ENCODE results near the gene RB1. TPM values are rescaled to one million over a fixed set of nuclear protein-coding genes. Genes with fewer than 3 reads are reported as not detected.

RB1 gene
- total and polyA plus RNA-seq, 5 donors from 2014 or later = 18.8 to 24.6 (median 23.0) TPM

DNA sequence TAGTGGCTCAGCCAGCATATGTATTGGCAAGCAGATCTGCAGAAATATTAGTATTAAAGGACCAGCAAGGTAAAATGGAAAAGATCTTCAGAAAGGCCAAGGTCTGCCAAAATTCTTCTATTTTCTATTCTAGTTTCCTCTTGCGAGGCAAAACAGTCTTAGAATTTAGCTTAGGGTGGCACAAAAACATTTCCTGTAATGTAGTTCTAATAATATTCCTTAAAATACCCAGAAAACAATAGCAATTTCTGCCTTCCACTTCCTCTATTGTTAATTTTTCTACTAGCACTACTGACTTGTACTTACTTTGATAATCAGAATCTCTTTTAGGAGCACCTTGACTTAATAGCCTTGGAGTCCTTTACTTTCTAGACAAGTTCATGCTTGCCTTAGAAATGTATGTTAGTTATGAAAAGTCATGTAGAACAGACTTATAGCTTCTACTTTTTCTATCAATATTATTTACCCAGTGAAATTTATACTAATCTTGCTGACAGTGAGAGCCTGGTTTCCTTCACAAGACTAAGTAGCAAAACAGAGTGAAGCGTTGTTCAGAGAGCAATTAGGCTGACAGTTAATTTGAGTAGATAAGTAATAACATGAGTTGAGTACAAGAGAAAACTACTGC lies 133.2 kb downstream of the RB1 start:
- Histone ChIP-seq H3K36me3 (ENCODE audit: control insufficient read depth, insufficient read depth, low read length) (no peaks in the 10 kb centered on the region), H3K27me3 (ENCODE audit: control insufficient read depth, insufficient read depth, low read length) (no peaks in the 10 kb centered on the region), H3K27ac (ENCODE audit: insufficient read depth, low read length, poor library complexity, severe bottlenecking) (peak overlapping the region; percentile 58), H3K4me3 (ENCODE audit: low read depth, low read length) (peak overlapping the region; percentile 70), H3K4me1 (ENCODE audit: control insufficient read depth, insufficient read depth, low read length, poor library complexity, severe bottlenecking) (peaks cover 33% of the 10 kb centered on the region), H3K9me3 (ENCODE audit: control insufficient read depth in 2 of 2, low read length in 2 of 2) (no peaks in the 10 kb centered on the region)
- Mint-ChIP-seq H3K27ac (peak overlapping the region; percentile 48 to 79 (median 72)), H3K4me3 (peak overlapping the region; percentile 40 to 68 (median 60)), H3K27me3 (no peaks in the 10 kb centered on the region), H3K36me3 (peaks cover 6% of the 10 kb centered on the region), H3K9me3 (peaks cover 0 to 4% (median 0%) of the 10 kb centered on the region in 7 donors), H3K4me1 (peaks cover 44 to 59% (median 53%) of the 10 kb centered on the region in 4 donors)
- peak in 1 of 3 donors; percentile 81 for DNase-seq
- ATAC-seq (ENCODE audit: low read depth in 2 of 2) = peak; percentile 52 to 62

- Histone ChIP-seq H3K4me3 (ENCODE audit: low read depth, low read length) (peak overlapping the region; percentile 70), H3K4me1 (ENCODE audit: control insufficient read depth, insufficient read depth, low read length, poor library complexity, severe bottlenecking) (peaks cover 32% of the 10 kb centered on the region), H3K27me3 (ENCODE audit: control insufficient read depth, insufficient read depth, low read length) (no peaks in the 10 kb centered on the region), H3K36me3 (ENCODE audit: control insufficient read depth, insufficient read depth, low read length) (no peaks in the 10 kb centered on the region), H3K27ac (ENCODE audit: insufficient read depth, low read length, poor library complexity, severe bottlenecking) (peak overlapping the region; percentile 58), H3K9me3 (ENCODE audit: control insufficient read depth in 2 of 2, low read length in 2 of 2) (no peaks in the 10 kb centered on the region)
- H3K27ac Mint-ChIP-seq = peak overlapping the region in 2 of 3 donors; percentile 48 to 86
- peaks cover 0 to 4% (median 0%) of the 10 kb centered on the region in 7 donors for H3K9me3 Mint-ChIP-seq
- peak in 1 of 3 donors; percentile 36 for DNase-seq
- ATAC-seq (ENCODE audit: low read depth in 2 of 2) = no peak
- no peaks in the 10 kb centered on the region for H3K27me3 Mint-ChIP-seq
- peaks cover 41 to 53% (median 47%) of the 10 kb centered on the region in 4 donors for H3K4me1 Mint-ChIP-seq
- peak overlapping the region in 1 of 4 donors; percentile 43 for H3K4me3 Mint-ChIP-seq
- peaks cover 6% of the 10 kb centered on the region for H3K36me3 Mint-ChIP-seq
These were observed 133.8 kb downstream of the RB1 start for GRCh38 chr13:48437371-48437770.

DNA sequence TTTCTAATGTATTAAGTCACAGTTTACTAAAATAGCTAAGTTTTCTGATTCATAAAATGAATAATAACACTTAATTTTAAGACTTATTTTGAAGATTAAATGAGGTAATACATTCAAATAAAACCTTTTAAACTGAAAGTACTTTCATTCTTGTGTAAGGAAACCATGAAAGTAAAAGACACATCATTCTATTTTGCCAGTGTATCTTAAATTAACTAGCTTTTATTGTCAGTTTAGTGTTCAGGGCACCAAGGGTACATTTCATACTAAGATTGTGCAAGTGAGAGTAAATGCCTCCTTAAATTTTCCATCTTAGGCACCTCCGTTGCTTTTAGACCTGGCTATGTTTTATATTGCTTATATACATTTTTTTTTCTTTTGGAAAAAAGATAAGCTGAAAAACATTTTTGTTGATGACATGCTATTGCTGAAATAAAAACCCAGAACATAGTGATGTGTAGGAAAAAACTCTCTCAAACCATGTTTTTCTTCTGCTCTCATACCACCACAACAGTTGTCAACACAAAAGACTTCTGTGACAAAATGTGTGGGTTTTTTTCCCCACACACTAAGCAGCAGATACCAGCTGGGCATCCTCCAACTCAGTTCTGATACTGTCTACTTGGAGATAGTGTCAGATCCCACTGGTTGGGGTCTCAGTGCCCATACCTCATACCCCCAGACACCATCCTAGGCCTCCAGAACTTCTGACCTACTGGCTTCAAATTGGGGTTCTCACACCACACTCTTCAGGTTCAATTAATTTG lies 140.1 kb downstream of the RB1 start:
- peak overlapping the region in 2 of 3 donors; percentile 17 to 60 for H3K27ac Mint-ChIP-seq
- H3K27me3 Mint-ChIP-seq = no peaks in the 10 kb centered on the region
- Histone ChIP-seq H3K27me3 (ENCODE audit: control insufficient read depth, insufficient read depth, low read length) (no peaks in the 10 kb centered on the region), H3K9me3 (ENCODE audit: control insufficient read depth in 2 of 2, low read length in 2 of 2) (no peaks in the 10 kb centered on the region), H3K27ac (ENCODE audit: insufficient read depth, low read length, poor library complexity, severe bottlenecking) (peak overlapping the region; percentile 60), H3K36me3 (ENCODE audit: control insufficient read depth, insufficient read depth, low read length) (no peaks in the 10 kb centered on the region), H3K4me1 (ENCODE audit: control insufficient read depth, insufficient read depth, low read length, poor library complexity, severe bottlenecking) (peaks cover 13% of the 10 kb centered on the region), H3K4me3 (ENCODE audit: low read depth, low read length) (peak overlapping the region; percentile 72)
- peak in 1 of 2 donors; percentile 40 for ATAC-seq (ENCODE audit: low read depth in 2 of 2)
- H3K4me1 Mint-ChIP-seq = peaks cover 20 to 29% (median 23%) of the 10 kb centered on the region in 4 donors
- peaks cover 0 to 4% (median 0%) of the 10 kb centered on the region in 7 donors for H3K9me3 Mint-ChIP-seq
- DNase-seq = peak in 1 of 3 donors; percentile 45
- H3K4me3 Mint-ChIP-seq = peak overlapping the region in 3 of 4 donors; percentile 50 to 66 (median 60)
- H3K36me3 Mint-ChIP-seq = no peaks in the 10 kb centered on the region

DNA sequence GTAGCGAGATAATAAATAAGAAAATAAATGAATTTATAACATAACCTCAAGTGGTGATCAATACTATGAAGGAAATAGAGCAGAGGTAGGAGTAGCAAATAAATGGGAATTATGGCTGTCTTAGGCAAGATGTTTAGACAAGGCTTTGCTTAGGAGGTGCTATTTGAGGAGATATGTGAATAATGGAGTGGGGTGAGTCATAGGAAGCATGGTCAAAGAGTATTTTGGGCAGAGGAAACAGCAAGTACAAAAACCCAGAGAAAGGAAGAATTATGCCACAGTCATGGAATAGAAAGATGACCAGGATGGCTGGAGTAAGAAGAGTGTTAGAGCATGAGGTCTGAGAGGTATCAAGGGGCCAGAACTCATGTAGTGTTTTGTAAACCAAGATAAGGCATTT lies 142.9 kb downstream of the RB1 start:
- Mint-ChIP-seq H3K36me3 (peaks cover 15% of the 10 kb centered on the region), H3K9me3 (peaks cover 0 to 10% (median 0%) of the 10 kb centered on the region in 7 donors), H3K27ac (no peak overlapping the region), H3K4me1 (peaks cover 21 to 32% (median 29%) of the 10 kb centered on the region in 4 donors), H3K27me3 (no peaks in the 10 kb centered on the region), H3K4me3 (no peak overlapping the region)
- Histone ChIP-seq H3K27me3 (ENCODE audit: control insufficient read depth, insufficient read depth, low read length) (no peaks in the 10 kb centered on the region), H3K9me3 (ENCODE audit: control insufficient read depth in 2 of 2, low read length in 2 of 2) (peaks cover 6 to 8% of the 10 kb centered on the region in 2 experiments), H3K27ac (ENCODE audit: insufficient read depth, low read length, poor library complexity, severe bottlenecking) (no peak overlapping the region), H3K4me3 (ENCODE audit: low read depth, low read length) (no peak overlapping the region), H3K4me1 (ENCODE audit: control insufficient read depth, insufficient read depth, low read length, poor library complexity, severe bottlenecking) (peaks cover 18% of the 10 kb centered on the region), H3K36me3 (ENCODE audit: control insufficient read depth, insufficient read depth, low read length) (no peaks in the 10 kb centered on the region)
- DNase-seq (no peak), ATAC-seq (ENCODE audit: low read depth in 2 of 2) (no peak)

GRCh38 chr13:48448285-48448958 lies 144.9 kb downstream of the RB1 start:
- ATAC-seq (ENCODE audit: low read depth in 2 of 2) (no peak), DNase-seq (no peak)
- no peaks in the 10 kb centered on the region for H3K27me3 ChIP-seq (ENCODE audit: control insufficient read depth, insufficient read depth, low read length)
- H3K4me3 ChIP-seq (ENCODE audit: low read depth, low read length) = peak overlapping the region; percentile 80
- peaks cover 0 to 16% (median 3%) of the 10 kb centered on the region in 7 donors for H3K9me3 Mint-ChIP-seq
- peaks cover 2% of the 10 kb centered on the region for H3K36me3 ChIP-seq (ENCODE audit: control insufficient read depth, insufficient read depth, low read length)
- peaks cover 18% of the 10 kb centered on the region for H3K4me1 ChIP-seq (ENCODE audit: control insufficient read depth, insufficient read depth, low read length, poor library complexity, severe bottlenecking)
- peak overlapping the region; percentile 58 for H3K27ac ChIP-seq (ENCODE audit: insufficient read depth, low read length, poor library complexity, severe bottlenecking)
- H3K9me3 ChIP-seq (ENCODE audit: control insufficient read depth in 2 of 2, low read length in 2 of 2) = peaks cover 6 to 11% of the 10 kb centered on the region in 2 experiments
- peak overlapping the region in 2 of 3 donors; percentile 11 to 72 for H3K27ac Mint-ChIP-seq
- peak overlapping the region; percentile 79 to 91 (median 85) for H3K4me3 Mint-ChIP-seq
- peaks cover 27 to 40% (median 35%) of the 10 kb centered on the region in 4 donors for H3K4me1 Mint-ChIP-seq
- H3K36me3 Mint-ChIP-seq = peaks cover 26% of the 10 kb centered on the region
- no peaks in the 10 kb centered on the region for H3K27me3 Mint-ChIP-seq

- H3K9me3 ChIP-seq (ENCODE audit: control insufficient read depth in 2 of 2, low read length in 2 of 2) = peaks cover 6 to 11% of the 10 kb centered on the region in 2 experiments
- H3K36me3 ChIP-seq (ENCODE audit: control insufficient read depth, insufficient read depth, low read length) = peaks cover 4% of the 10 kb centered on the region
- H3K4me3 Mint-ChIP-seq = peak overlapping the region; percentile 79 to 91 (median 85)
- no peaks in the 10 kb centered on the region for H3K27me3 ChIP-seq (ENCODE audit: control insufficient read depth, insufficient read depth, low read length)
- no peaks in the 10 kb centered on the region for H3K27me3 Mint-ChIP-seq
- peak overlapping the region; percentile 80 for H3K4me3 ChIP-seq (ENCODE audit: low read depth, low read length)
- peaks cover 0 to 16% (median 3%) of the 10 kb centered on the region in 7 donors for H3K9me3 Mint-ChIP-seq
- ATAC-seq (ENCODE audit: low read depth in 2 of 2) = no peak
- peak overlapping the region in 2 of 3 donors; percentile 11 to 57 for H3K27ac Mint-ChIP-seq
- H3K27ac ChIP-seq (ENCODE audit: insufficient read depth, low read length, poor library complexity, severe bottlenecking) = peak overlapping the region; percentile 58
- peaks cover 25 to 41% (median 37%) of the 10 kb centered on the region in 4 donors for H3K4me1 Mint-ChIP-seq
- peak in 1 of 3 donors; percentile 63 for DNase-seq
- H3K4me1 ChIP-seq (ENCODE audit: control insufficient read depth, insufficient read depth, low read length, poor library complexity, severe bottlenecking) = peaks cover 13% of the 10 kb centered on the region
- H3K36me3 Mint-ChIP-seq = peaks cover 29% of the 10 kb centered on the region
These were observed 145.5 kb downstream of the RB1 start for GRCh38 chr13:48448959-48449614.

- no peak for DNase-seq
- peak overlapping the region in 3 of 4 donors; percentile 44 to 91 (median 79) for H3K4me3 Mint-ChIP-seq
- peaks cover 10% of the 10 kb centered on the region for H3K36me3 ChIP-seq (ENCODE audit: control insufficient read depth, insufficient read depth, low read length)
- H3K36me3 Mint-ChIP-seq = peaks cover 34% of the 10 kb centered on the region
- H3K9me3 Mint-ChIP-seq = peaks cover 0 to 16% (median 3%) of the 10 kb centered on the region in 7 donors
- H3K9me3 ChIP-seq (ENCODE audit: control insufficient read depth in 2 of 2, low read length in 2 of 2) = peaks cover 6 to 11% of the 10 kb centered on the region in 2 experiments
- peak overlapping the region in 2 of 3 donors; percentile 11 to 57 for H3K27ac Mint-ChIP-seq
- no peaks in the 10 kb centered on the region for H3K27me3 Mint-ChIP-seq
- peaks cover 9% of the 10 kb centered on the region for H3K4me1 ChIP-seq (ENCODE audit: control insufficient read depth, insufficient read depth, low read length, poor library complexity, severe bottlenecking)
- peak overlapping the region; percentile 80 for H3K4me3 ChIP-seq (ENCODE audit: low read depth, low read length)
- no peak for ATAC-seq (ENCODE audit: low read depth in 2 of 2)
- no peaks in the 10 kb centered on the region for H3K27me3 ChIP-seq (ENCODE audit: control insufficient read depth, insufficient read depth, low read length)
- no peak overlapping the region for H3K27ac ChIP-seq (ENCODE audit: insufficient read depth, low read length, poor library complexity, severe bottlenecking)
- H3K4me1 Mint-ChIP-seq = peaks cover 25 to 45% (median 37%) of the 10 kb centered on the region in 4 donors
These were observed 146.1 kb downstream of the RB1 start for GRCh38 chr13:48449656-48450055.
